K562 (cell line): Measurements from ENCODE around the gene CD79A. TPM values are rescaled to one million over a fixed set of nuclear protein-coding genes. Genes with fewer than 3 reads are reported as not detected.
A peak's percentile ranks its signal among the peaks of the same experiment; 100 is the strongest.

Experiments
- CHCHD3 ChIP-seq: fragments of 250-450 bp; sonication (Bioruptor Pico); IDR thresholded peaks from 2 replicates; pipeline ENCODE4 v2.1.2; 2022; ENCODE audit warnings: mild to moderate bottlenecking
- CREB3 ChIP-seq: fragments of 450-650 bp; conservative IDR thresholded peaks from 2 replicates; pipeline ENCODE4 v1.6.1; 2016; ENCODE audit warnings: missing genetic modification characterization, low read depth, mild to moderate bottlenecking, missing compliant biosample characterization, moderate library complexity
- E2F1 ChIP-seq: sonication (generic); formaldehyde crosslinking; IDR thresholded peaks from 2 replicates; pipeline ENCODE4 v1.8.1; 2023; ENCODE audit warnings: mild to moderate bottlenecking, missing genetic modification reagents, moderate library complexity
- ETS1 ChIP-seq: conservative IDR thresholded peaks from 2 replicates; pipeline ENCODE4 v1.6.1; 2011; ENCODE audit warnings: low read depth, mild to moderate bottlenecking, low read length; ENCODE audit not compliant: control insufficient read depth
- ETV1 ChIP-seq: fragments of 450-650 bp; conservative IDR thresholded peaks from 2 replicates; pipeline ENCODE4 v1.6.1; 2016; ENCODE audit warnings: missing genetic modification characterization, control low read depth, low read depth, missing compliant biosample characterization
- FIP1L1 ChIP-seq: fragments of 200-400 bp; formaldehyde crosslinking; IDR thresholded peaks from 2 replicates; pipeline ENCODE4 v1.6.1; 2018; ENCODE audit warnings: mild to moderate bottlenecking, low read depth, low read length; ENCODE audit not compliant: poor library complexity, severe bottlenecking
- FOXJ3 ChIP-seq: sonication (generic); formaldehyde crosslinking; IDR thresholded peaks from 2 replicates; pipeline ENCODE4 v1.4.0; 2020; ENCODE audit warnings: mild to moderate bottlenecking, missing genetic modification reagents
- MIER1 ChIP-seq: fragments of 450-650 bp; IDR thresholded peaks from 2 replicates; pipeline ENCODE4 v1.6.1; 2016; ENCODE audit warnings: antibody characterized with exemption, mild to moderate bottlenecking, low read depth
- MTA2 ChIP-seq: fragments of 450-650 bp; IDR thresholded peaks from 2 replicates; pipeline ENCODE4 v1.6.1; 2016; ENCODE audit warnings: low read depth
- MYC ChIP-seq, 2 experiments: fragments of 250-450 bp in 1 of 2; sonication (Bioruptor Pico) in 1 of 2; IDR thresholded peaks; 2 replicates each; pipeline versions ENCODE4 v1.5.1 to v1.6.1; 2012 to 2021; ENCODE audit warnings: low read depth in 2 of 2, borderline replicate concordance in 1 of 2, improper control_type of control experiment in 1 of 2, low read length in 1 of 2, mild to moderate bottlenecking in 1 of 2, moderate library complexity in 1 of 2
- NR2C2 ChIP-seq, 2 experiments: fragments of 200-800 bp in 1 of 2; sonication (Bioruptor generic) in 1 of 2; sonication (generic) in 1 of 2; formaldehyde crosslinking in 1 of 2; IDR thresholded peaks; 2 replicates each; pipeline versions ENCODE4 v1.6.1 to v1.8.0; 2016 to 2022; ENCODE audit warnings: mild to moderate bottlenecking in 1 of 2, missing compliant biosample characterization in 1 of 2, missing genetic modification characterization in 1 of 2, missing genetic modification reagents in 1 of 2
- PCBP1 ChIP-seq: fragments of 200-400 bp; formaldehyde crosslinking; IDR thresholded peaks from 2 replicates; pipeline ENCODE4 v1.6.1; 2018; ENCODE audit warnings: mild to moderate bottlenecking, low read depth, low read length; ENCODE audit not compliant: poor library complexity, severe bottlenecking
- TBL1XR1 ChIP-seq, 2 experiments: IDR thresholded peaks; 2 replicates each; pipeline ENCODE4 v1.6.1; 2012; ENCODE audit warnings: improper control_type of control experiment in 2 of 2, low read length in 2 of 2, mild to moderate bottlenecking in 1 of 2
- XRCC3 ChIP-seq: fragments of 450-650 bp; IDR thresholded peaks from 2 replicates; pipeline ENCODE4 v1.6.1; 2017; ENCODE audit warnings: mild to moderate bottlenecking, moderate library complexity
- ZNF354B ChIP-seq: fragments of 250-450 bp; sonication (Bioruptor Pico); IDR thresholded peaks from 2 replicates; pipeline ENCODE4 v1.4.0; 2020
- ZNF398 ChIP-seq: fragments of 250-450 bp; sonication (Bioruptor Pico); IDR thresholded peaks from 2 replicates; pipeline ENCODE4 v1.8.0; 2021; ENCODE audit warnings: moderate library complexity, mild to moderate bottlenecking, inconsistent platforms
- ZNF717 ChIP-seq: fragments of 250-450 bp; sonication (Bioruptor Pico); IDR thresholded peaks from 2 replicates; pipeline ENCODE4 v1.5.0; 2021
- ZNF740 ChIP-seq, 3 experiments: fragments of 200-800 bp in 1 of 3; sonication (Bioruptor generic) in 1 of 3; sonication (generic) in 1 of 3; formaldehyde crosslinking in 1 of 3; IDR thresholded peaks; 2 replicates each; pipeline versions ENCODE4 v1.6.1 to v1.8.0; 2016 to 2022; ENCODE audit warnings: mild to moderate bottlenecking in 2 of 3, missing compliant biosample characterization in 2 of 3, missing genetic modification characterization in 2 of 3, missing genetic modification reagents in 1 of 3
- polyA plus RNA-seq, 8 experiments: library from polyadenylated mRNA; depleted of rRNA in 4 of 8; stranded (reverse) in 5 of 8; unstranded in 3 of 8; fragments of >200 nt; fragmentation: Nextera tagmentation in 2 of 8; fragmentation: Illumina TruSeq in 1 of 8; extraction: Ambion mirVana in 2 of 8; extraction: Trizol in 1 of 8; gene quantifications; 2 replicates each; pipeline versions ENCODE4 v1.2.1 to v1.2.3, GENCODE V29; 2011 to 2014; ENCODE audit warnings: inconsistent platforms in 1 of 8, missing spikeins in 1 of 8
- total RNA-seq, 7 experiments: library from RNA; depleted of rRNA in 6 of 7; stranded (reverse); fragments of >200 nt in 6 of 7; fragmentation: Illumina TruSeq in 2 of 7; extraction: Trizol in 2 of 7; gene quantifications; 2 replicates each; pipeline versions ENCODE4 v1.2.1 to v1.2.3, GENCODE V29; 2011 to 2021; ENCODE audit warnings: low replicate concordance in 1 of 7

CD79A gene
- total and polyA plus RNA-seq, 9 of the 15 experiments (the other 6 are each of a cell fraction or from before 2014, with no cell fraction given) = 0.04 to 0.72 (median 0.17) TPM; not detected in 3

- TF ChIP-seq ZNF354B (no peak), ZNF398 (CRISPR knock-in tag) (no peak), FIP1L1 (peak; percentile 84), MIER1 (peak; percentile 23; the same call in 1 of the 2 replicates), ZNF740 (CRISPR knock-in tag; IDR thresholded peaks at IDR 0.05) (no peak), ZNF740 (tag; IDR thresholded peaks at IDR 0.05) (no peak), FOXJ3 (CRISPR knock-in tag) (no peak), ZNF717 (CRISPR knock-in tag) (0 out of 2 replicates have a peak, but pooled peaks have one; percentile 39), MTA2 (no peak; the same call in 1 of the 2 replicates), PCBP1 (no peak), ETS1 (peak; percentile 80), TBL1XR1 (IDR thresholded peaks at IDR 0.05; ENCODE audit: low read length in 2 of 2) (peak in 1 of 2 experiments; percentile 55; a peak in 2 of 4 replicates), NR2C2 (CRISPR knock-in tag; IDR thresholded peaks at IDR 0.05) (peak; percentile 25; the same call in 1 of the 2 replicates), NR2C2 (tag; IDR thresholded peaks at IDR 0.05) (peak; percentile 75; the same call in 1 of the 2 replicates), MYC (IDR thresholded peaks at IDR 0.05; ENCODE audit: low read depth, low read length) (peak; percentile 81), MYC (CRISPR knock-in tag; IDR thresholded peaks at IDR 0.05; ENCODE audit: borderline replicate concordance, low read depth) (no peak), E2F1 (CRISPR knock-in tag) (peak; percentile 12; the same call in 1 of the 2 replicates), XRCC3 (no peak), CHCHD3 (CRISPR knock-in tag) (no peak), ETV1 (tag) (peak; percentile 60), CREB3 (tag) (no peak; the same call in 1 of the 2 replicates)
Measured at GRCh38 chr19:41883821-41884733, 7.0 kb downstream of the CD79A start (continued).
